Activated CD8-positive, alpha-beta memory T cell treated with anti-CD3 and anti-CD28 coated beads, Interleukin-2, amount 50 U/mL, for 1 hour (primary cell): ENCODE measurements around the gene WDHD1.
A peak's percentile ranks its signal among the peaks of the same experiment; 100 is the strongest.
"Not testable (repeated sequence)": the region's sequence is repeated elsewhere in the genome, so short reads cannot be mapped to it uniquely, and the experiment has no call there.

ENCODE experiments used
- DNase-seq: peaks from one replicate; pipeline ENCODE4 v3.0.0-alpha.2; 2020; ENCODE audit errors: extremely low read depth

The WDHD1 gene, protein sequence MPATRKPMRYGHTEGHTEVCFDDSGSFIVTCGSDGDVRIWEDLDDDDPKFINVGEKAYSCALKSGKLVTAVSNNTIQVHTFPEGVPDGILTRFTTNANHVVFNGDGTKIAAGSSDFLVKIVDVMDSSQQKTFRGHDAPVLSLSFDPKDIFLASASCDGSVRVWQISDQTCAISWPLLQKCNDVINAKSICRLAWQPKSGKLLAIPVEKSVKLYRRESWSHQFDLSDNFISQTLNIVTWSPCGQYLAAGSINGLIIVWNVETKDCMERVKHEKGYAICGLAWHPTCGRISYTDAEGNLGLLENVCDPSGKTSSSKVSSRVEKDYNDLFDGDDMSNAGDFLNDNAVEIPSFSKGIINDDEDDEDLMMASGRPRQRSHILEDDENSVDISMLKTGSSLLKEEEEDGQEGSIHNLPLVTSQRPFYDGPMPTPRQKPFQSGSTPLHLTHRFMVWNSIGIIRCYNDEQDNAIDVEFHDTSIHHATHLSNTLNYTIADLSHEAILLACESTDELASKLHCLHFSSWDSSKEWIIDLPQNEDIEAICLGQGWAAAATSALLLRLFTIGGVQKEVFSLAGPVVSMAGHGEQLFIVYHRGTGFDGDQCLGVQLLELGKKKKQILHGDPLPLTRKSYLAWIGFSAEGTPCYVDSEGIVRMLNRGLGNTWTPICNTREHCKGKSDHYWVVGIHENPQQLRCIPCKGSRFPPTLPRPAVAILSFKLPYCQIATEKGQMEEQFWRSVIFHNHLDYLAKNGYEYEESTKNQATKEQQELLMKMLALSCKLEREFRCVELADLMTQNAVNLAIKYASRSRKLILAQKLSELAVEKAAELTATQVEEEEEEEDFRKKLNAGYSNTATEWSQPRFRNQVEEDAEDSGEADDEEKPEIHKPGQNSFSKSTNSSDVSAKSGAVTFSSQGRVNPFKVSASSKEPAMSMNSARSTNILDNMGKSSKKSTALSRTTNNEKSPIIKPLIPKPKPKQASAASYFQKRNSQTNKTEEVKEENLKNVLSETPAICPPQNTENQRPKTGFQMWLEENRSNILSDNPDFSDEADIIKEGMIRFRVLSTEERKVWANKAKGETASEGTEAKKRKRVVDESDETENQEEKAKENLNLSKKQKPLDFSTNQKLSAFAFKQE

DNA sequence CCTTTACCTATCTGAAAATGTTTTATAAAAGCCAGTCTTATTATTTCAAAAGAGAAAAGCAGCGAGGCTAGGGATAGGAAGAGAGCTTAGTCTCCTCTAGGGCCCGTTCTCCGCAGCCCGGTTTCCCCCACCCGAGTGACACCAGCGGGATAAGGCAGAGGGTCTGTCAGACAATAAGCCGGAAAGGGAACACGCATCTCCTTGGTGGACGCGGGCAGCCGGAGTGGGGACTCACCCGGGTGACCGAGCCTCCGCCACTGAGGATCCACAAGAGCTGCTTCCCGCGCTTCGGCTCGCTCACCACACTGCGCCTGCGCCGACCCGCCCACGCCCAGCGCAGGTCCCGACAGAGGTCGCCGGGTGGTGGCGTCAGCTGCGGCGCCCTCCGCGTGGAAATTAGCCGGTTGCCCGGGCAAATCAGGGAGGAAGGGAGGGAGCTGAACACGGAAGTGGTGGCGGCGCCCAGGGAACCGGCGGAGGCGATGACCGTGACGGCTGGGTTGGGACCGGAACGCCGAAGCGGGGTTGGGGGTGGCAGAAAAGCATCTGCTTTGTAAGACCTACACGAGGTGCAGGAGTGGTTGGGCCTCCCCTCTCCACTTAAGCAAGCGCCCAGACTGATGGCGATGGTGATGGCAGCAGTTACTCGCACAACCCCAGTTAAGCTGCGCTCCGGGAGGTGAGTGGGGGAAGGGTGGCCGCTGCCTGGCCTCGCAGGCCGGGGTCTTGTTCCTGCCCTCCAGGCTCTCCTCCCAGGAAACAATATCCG is at the start of gene WDHD1, which contains the start of gene SOCS4:
Gene WDHD1, minus strand, starts transcription at position 307 of the 769 bp plus-strand sequence. CDS start 312 bp downstream, outside the sequence.
Gene SOCS4, plus strand, starts transcription at position 444 of the 769 bp plus-strand sequence. CDS start 15,806 bp downstream, outside the sequence.
- DNase-seq: peak; percentile 76

DNA sequence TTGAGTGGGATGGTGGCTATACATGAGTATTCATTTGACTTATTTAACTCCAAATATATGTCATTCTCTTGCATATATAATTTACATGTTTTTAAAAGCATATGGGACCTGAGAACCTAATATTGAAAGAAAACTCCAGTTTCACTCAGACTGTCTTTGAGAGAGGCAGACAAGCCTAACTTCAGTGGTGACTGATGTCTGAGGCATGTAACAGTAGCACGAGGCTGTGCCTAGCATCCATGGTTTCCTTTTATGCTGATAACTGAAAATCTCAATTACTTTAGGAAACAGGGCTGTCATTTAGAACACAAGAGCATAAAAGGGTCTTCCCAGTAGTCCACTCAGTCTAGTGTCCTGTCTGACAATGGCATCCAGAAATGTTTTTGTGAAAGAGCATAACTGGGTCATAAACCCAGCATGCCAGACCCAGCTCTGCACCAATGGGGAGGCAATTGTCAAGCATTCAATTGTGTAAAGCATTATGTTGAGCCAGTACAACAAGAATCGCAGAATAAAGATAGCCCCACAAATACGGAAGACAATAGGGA is 48.8 kb upstream of the WDHD1 start:
- DNase-seq: no peak

DNA sequence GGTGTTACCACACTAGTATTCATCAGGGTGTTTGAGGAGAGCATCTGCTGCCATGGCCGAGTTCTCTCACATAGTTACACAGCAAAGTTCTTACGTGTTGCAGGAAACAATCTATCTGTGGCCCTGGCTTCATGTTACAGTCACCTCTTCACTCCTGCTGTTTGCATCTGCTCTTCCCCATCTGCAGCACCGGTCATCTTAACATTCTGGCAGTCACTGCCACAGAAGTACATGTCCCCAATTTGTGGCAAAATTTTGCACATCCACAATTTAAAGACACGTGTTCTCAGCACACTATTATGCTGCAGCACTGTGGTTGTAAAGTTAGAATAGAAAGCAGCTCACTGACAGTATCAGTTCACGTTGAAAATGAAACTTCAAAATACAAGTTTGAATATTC is 47.8 kb upstream of the WDHD1 start:
- no peak for DNase-seq

DNA sequence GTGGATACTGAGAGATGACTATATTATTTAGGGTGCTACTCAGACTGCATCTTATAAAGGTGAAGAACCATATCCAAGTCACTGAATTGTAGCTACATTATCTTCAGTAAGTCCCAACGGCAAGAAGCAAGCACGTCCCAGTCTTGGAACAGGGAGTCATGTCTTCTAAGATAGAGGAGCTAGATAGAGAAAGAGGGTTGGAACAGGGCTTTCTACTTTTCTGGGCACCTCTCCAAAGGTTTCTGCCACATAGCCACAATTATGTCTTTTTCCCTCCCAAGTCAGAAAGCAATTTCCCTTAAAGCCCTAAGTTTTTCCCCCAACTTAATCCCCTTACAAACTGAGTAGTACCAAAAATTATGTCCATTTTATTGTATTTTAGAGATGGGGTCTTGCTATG is 47.0 kb upstream of the WDHD1 start:
- DNase-seq: no peak

DNA sequence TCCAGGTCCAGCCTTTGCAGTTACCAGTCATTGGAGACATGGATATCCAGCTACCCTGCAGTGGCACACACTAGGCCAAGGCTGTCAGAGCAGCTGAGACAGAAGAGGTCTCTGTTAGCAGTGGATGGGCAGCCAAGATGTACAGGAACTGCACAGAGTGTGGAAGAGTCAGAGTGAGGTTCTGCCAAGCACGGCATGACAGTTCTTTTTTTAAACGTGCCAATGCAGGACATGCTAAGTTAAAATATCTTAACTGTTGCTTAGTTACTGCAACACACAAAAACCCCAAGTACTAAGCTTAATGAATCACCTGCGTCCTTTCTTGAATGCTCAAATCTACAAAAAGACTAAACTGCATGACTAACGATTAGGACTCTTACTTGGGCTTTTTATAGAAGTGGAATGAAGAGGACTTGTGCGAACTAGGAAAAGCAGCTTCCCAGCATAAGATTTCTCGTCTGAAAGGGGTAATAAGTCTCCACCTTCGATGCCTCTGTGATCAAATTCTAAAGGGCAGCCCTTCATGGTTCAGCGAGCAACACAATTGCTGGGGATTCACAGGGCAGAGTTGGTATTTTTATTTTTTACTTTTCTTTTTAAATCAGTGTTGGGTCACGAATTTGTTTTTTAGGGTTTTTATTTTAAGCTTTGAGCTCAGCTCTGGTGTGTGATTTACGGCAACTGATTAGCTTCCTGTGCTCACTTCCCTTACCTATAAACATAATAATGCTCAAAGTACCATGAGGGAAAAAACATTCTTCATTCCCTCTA is 45.2 kb upstream of the WDHD1 start:
- no peak for DNase-seq

DNA sequence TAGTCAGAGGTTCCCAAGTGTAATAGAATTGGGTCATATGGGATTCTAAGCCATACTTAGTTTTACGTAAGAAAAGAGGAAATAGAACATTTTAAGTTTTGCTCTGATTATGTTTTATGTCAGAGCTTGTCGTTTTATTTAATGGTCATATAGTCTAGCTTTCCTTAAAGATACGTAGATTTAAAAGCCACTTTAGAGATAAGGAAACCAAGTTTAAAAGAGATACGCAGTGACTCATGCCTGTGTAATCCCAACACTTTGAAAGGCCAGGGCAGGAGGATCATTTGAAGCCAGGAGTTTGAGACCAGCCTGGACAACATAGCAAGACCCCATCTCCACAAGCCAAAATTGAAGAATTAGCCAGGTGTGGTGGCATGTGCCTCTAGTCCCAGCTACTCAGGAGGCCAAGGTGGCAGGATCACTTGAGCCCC is 44.1 kb upstream of the WDHD1 start:
- no peak for DNase-seq

DNA sequence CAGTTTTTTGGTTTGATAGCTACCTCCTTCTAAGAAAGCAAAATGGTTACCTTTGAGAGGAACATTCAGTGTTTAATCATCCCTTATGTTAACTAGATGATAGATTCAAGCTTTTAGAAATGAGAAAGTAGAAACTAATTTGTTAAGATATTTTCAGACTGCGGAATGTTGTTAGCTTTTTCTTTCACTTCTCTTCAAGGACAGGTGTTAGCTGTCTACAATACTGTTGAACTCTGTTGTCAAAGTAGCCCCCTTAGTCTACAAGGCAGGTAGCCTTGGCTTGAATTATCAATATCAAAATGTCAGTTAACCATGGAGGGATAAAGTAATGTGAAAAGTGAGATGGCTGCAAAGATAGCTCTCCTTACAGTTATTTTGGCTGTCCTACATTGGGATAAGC is 39.3 kb upstream of the WDHD1 start:
- no peak for DNase-seq

DNA sequence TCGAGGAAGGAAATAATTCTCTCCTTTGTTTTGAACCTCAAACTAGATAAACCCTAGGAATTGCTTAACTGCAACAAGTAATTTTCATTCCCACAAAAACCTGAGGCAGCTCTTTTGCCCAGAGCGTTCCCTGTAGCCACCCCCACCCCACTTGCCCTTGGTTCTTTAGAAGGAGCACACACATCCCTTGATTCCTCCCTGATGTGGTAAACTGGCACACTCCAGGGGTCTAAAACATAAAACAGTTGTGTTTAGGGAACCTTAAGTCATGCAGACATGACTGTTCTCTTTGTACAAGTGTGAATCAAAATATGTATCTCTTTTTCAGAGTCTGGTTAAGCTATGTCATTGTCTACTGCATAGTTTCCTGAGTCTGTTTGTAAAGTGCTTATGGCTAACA is 38.5 kb upstream of the WDHD1 start:
- no peak for DNase-seq

DNA sequence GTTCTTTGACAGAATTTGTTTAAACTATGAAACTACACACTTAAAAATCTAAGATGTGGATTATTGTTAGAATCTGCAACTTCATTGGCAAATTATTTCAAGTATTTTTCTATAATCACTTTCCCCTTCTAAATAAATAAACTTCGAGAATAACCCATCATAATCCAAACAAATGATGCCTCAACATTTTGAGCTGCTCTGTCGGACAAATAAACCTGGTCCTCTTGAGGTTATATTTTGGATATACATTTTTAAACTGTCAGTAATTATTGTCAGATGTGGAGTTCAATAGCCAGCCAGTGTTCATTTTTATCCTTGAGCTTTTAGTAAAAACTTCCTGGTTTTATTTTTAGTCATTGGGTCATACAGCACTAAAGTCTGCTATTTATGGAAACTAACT is 38.0 kb upstream of the WDHD1 start:
- DNase-seq: not testable (repeated sequence)

DNA sequence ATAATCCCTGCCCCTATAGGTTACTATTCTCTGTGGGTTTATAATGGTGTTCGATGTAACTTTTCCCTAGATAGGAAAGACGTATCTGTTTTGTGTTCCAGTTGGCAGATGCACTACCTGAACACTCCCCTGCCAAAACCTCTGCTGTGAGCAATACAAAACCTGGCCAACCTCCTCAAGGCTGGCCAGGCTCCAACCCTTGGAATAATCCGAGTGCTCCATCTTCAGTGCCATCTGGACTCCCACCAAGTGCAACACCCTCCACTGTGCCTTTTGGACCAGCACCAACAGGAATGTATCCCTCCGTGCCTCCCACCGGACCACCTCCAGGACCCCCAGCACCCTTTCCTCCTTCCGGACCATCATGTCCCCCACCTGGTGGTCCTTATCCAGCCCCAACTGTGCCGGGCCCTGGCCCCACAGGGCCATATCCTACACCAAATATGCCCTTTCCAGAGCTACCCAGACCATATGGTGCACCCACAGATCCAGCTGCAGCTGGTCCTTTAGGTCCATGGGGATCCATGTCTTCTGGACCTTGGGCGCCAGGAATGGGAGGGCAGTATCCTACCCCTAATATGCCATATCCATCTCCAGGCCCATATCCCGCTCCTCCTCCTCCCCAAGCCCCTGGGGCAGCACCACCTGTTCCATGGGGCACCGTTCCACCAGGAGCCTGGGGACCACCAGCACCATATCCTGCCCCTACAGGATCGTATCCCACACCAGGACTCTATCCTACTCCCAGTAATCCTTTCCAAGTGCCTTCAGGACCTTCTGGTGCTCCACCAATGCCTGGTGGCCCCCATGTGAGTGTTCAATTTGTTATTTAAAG is 35.8 kb upstream of the WDHD1 start:
- DNase-seq: no peak

DNA sequence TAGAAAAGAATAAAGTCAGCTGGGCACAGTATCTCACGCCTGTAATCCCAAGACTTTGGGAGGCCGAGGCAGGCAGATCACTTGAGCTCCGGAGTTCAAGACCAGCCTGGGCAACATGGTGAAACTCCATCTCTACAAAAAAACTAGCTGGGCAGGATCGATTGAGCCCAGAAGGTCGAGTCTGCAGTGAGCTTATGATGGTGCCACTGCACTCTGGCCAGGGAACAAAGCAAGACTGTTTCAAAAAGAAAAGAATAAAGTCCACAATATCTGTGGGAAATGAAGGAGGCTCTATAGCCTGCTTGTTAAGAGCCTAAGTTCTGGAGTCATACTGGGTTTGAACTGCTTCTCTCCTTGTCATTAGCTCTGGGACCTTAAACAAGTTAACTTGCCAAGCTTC is 32.4 kb upstream of the WDHD1 start:
- DNase-seq: no peak

DNA sequence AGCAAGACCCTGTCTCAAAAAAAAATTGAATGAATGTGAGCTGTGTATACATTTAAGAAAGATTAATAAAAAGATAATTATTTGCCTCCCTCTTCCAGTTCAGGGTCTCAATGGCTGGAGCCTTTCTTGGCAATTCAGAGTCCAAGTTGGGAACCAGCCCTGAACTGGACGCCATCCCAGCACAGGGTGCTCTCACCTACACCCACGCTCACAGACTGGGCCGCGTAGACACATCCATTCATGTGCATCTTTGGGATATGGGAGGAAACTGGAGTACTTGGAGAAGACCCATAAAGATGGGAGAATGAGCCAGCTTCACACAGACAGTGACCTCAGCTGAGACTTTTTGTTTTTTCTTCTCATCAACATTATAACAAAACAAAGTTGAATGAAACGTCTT is 31.0 kb upstream of the WDHD1 start:
- DNase-seq: no peak

DNA sequence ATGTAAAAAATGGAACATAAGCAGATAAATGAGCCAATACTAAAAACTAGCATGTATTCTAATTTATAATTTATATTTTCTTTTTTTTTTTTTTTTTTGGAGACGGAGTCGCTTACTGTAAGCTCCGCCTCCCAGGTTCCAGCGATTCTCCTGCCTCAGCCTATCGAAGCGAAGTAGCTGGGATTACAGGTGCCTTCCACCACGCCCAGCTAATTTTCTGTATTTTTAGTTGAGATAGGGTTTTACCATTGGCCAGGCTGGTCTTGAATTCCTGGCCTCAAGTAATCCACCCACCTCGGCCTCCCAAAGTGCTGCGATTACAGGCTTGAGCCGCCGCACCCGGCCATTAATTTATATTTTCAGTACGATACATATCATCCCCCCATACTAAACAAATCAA is 27.2 kb upstream of the WDHD1 start:
- no peak for DNase-seq

DNA sequence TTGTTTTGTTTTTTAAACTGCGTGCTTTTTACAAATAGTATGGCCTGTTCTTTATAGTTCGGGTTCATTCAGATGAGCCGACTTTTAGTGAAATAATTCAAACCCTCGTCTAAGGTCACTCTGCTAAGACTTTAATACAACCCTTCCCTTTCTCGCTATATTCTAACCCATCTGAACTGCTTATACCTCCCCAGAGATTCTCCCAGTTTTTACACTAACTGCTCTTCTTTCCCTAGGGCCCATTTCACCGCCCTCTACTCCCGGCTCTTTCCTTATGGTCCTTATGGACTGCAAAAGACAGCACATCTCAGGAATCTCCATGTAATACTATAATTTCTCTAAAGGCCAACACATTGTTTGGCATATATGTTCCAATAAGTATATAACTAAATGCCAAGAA is 26.6 kb upstream of the WDHD1 start:
- no peak for DNase-seq

DNA sequence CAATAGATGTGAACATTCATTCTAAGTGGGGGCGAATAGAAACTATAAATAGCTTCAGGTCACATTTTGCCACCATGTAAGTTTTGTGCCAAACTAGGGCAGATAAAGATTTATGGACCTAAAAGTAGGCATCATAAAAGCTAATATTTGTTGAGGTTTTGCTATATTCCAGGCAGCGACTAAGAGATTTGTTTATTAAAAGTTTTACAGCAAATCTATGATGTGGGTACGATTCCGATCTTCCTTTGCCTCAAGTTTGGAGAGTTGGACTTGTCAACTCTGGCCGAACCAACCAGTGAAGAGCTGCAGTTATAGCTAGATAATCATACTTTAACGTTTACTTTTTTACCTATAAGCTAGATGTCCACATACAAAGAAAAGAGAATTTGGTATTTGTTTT is 26.1 kb upstream of the WDHD1 start:
- no peak for DNase-seq

DNA sequence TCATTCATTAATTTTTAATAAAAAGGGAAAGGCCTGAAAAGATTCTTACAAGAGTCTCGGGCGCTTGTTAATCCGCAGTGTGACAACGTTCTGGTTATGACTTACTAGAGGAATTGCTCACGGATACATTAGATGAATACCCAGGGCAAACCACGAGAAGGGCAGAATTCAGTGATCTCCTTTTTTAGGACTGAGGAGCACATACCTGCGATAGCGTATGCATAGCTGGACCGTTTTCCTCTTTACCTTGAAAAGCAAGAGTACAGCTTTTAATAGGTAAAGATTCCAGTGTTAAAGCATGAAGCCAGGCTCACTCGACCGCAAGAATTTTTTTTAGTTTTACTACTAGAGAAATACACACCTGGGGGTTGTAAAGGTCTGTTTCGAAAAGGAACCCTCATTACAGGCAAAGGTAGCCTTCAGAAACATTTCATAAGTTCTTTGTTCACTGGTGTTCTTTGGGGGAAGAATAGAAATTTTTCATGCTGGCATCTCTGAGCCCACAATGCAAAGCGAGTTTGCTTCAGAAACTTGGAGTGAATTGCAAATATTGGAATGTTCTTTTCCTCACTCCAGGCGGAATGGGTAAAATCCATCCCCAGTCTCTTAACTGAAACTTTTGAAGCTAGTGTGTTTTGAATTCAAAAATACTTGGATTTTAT is 25.5 kb upstream of the WDHD1 start:
- DNase-seq: no peak

DNA sequence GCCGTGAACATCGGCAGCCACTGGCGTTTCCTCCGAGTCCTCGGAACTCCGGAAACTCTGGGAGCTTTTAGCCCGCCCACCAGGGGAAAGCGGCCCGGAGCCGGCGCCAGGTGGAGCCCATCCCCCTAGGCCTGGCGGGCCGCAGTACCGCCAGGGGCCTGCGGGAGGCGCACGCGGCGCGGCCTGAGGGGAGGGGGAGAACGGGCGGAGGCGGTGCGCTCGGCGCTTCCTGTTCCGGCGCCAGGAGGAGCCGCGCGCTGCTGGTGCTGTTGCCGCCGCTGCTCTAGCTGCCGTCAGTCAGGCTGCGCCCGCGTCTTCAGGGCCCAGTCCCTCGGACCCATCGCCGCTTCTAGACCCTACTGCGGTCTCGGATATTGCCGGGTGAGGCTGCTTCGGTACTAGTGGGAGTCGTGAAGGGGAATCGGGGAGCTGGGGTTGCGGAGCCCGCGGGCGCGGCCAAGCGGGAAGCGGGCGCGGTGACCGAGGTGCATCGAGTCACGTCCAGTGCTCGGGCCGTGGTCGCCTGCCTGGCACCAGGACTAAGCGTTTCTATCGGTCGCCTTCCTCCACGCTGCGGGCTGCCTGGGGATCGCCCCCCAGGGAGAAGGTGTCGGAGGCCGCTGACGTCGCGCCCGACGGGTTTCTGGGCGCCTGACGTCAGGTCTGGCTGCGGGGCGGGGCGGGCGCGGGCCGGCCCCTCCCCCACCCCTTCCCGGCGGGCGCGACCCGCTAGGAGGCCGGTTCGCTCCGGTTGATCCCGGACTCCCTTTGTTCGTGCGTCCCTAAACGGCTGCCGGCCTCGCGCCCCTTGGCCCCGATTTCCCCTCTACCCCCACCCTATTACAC is 24.7 kb upstream of the WDHD1 start, which contains the start of gene MAPK1IP1L:
Gene MAPK1IP1L, plus strand, starts transcription at position 225 of the 846 bp plus-strand sequence. CDS start 10,037 bp downstream, outside the sequence.
- peak; percentile 63 for DNase-seq

DNA sequence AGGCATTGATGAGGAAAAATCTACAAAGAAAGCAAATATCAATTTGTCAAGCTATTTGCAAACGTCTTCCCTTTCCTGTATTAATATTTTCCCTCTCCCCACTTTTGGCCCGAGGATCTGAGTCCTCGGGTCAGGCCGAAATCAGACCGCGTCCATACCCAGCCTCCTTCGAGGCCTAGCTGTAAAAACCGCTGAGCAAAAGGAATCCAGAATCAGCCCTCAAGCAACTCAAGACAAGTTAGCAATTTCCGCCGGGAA is 24.2 kb upstream of the WDHD1 start:
- no peak for DNase-seq
